ENCODE results near the gene NUAK1. TPM values are rescaled to one million over a fixed set of nuclear protein-coding genes. Genes with fewer than 3 reads are reported as not detected.

The NUAK1 gene
- total RNA-seq (100 to 1,000 TPM in 1 of 4 donors, 10 to 100 TPM in 3; 19.8 to 102 (median 35.6) TPM), polyA plus RNA-seq (10 to 100 TPM in 2 of 3 donors, 1 to 10 TPM in 1; 7.0 to 21.8 (median 10.2) TPM)
- long read RNA-seq, donor 1, full-length matches to known transcripts = 16 of 24 reads
- long read RNA-seq, donor 1, partial matches to known transcripts = 0 of 24 reads
- long read RNA-seq, donor 1, other reads (novel, unspliced or antisense) = 8 of 24 reads
- long read RNA-seq, donor 2, full-length matches to known transcripts = 33 of 55 reads
- long read RNA-seq, donor 2, partial matches to known transcripts = 3 of 55 reads
- long read RNA-seq, donor 2, other reads (novel, unspliced or antisense) = 19 of 55 reads

- Histone ChIP-seq H3K4me3 (peak within 1 kb of the TSS; percentile 91), H3K27me3 (ENCODE audit: insufficient read depth in 3 of 3, low read length in 2 of 3) (no peaks in the 10 kb centered on the region), H3K9me3 (no peaks in the 10 kb centered on the region), H3K4me1 (peaks cover 54% of the 10 kb centered on the region), H3K36me3 (ENCODE audit: insufficient read depth in 1 of 2, low read depth in 1 of 2) (no peaks in the 10 kb centered on the region), H3K27ac (peak within 1 kb of the TSS; percentile 98)
- peak; percentile 2 for TF ChIP-seq CTCF (IDR thresholded peaks at IDR 0.05)
- peak; percentile 62 to 75 (median 70) for ATAC-seq
- 0 to 1% (median 0%) methylated on average over 48 to 103 of the region's 106 CpGs for WGBS, 3 donors
- intact Hi-C loops (cut with DNase I) = loop anchor here (5.0 to 10.0 kb wide), 6 partner anchors 62 to 717 kb away; no protein-coding TSS in a partner anchor
- DNase-seq = peak; percentile 79 to 90
Measured at GRCh38 chr12:106138633-106139421, at the start of gene NUAK1. Gene NUAK1 (minus strand): TSS chr12:106138954. CDS start chr12:106138653, 301 bp downstream.

- no peaks in the 10 kb centered on the region for H3K27me3 ChIP-seq (ENCODE audit: insufficient read depth in 3 of 3, low read length in 2 of 3)
- intact Hi-C loops (cut with DNase I) = no loop called here
- no peak overlapping the region for H3K4me3 ChIP-seq
- no peaks in the 10 kb centered on the region for H3K9me3 ChIP-seq
- no peak overlapping the region for H3K27ac ChIP-seq
- DNase-seq = no peak
- TF ChIP-seq CTCF (IDR thresholded peaks at IDR 0.05) = no peak
- ATAC-seq = no peak
- WGBS, 3 donors = 43 to 52% (median 51%) methylated on average over 8 to 10 of the region's 10 CpGs
- peaks cover 18% of the 10 kb centered on the region for H3K4me1 ChIP-seq
- H3K36me3 ChIP-seq (ENCODE audit: insufficient read depth in 1 of 2, low read depth in 1 of 2) = no peaks in the 10 kb centered on the region
Measured at GRCh38 chr12:106188256-106188655, 49.5 kb upstream of the NUAK1 start.

GRCh38 chr12:106187842-106188241 is 49.1 kb upstream of the NUAK1 start:
- no peak for TF ChIP-seq CTCF (IDR thresholded peaks at IDR 0.05)
- peaks cover 15% of the 10 kb centered on the region for H3K4me1 ChIP-seq
- 73 to 83% (median 82%) methylated on average over 1 of the region's 1 CpG for WGBS, 3 donors
- DNase-seq (no peak), ATAC-seq (no peak)
- H3K36me3 ChIP-seq (ENCODE audit: insufficient read depth in 1 of 2, low read depth in 1 of 2) = no peaks in the 10 kb centered on the region
- H3K27ac ChIP-seq = no peak overlapping the region
- intact Hi-C loops (cut with DNase I) = no loop called here
- no peaks in the 10 kb centered on the region for H3K9me3 ChIP-seq
- no peak overlapping the region for H3K4me3 ChIP-seq
- H3K27me3 ChIP-seq (ENCODE audit: insufficient read depth in 3 of 3, low read length in 2 of 3) = no peaks in the 10 kb centered on the region

GRCh38 chr12:106187155-106187789 is 48.5 kb upstream of the NUAK1 start:
- no peaks in the 10 kb centered on the region for H3K27me3 ChIP-seq (ENCODE audit: insufficient read depth in 3 of 3, low read length in 2 of 3)
- peaks cover 10% of the 10 kb centered on the region for H3K4me1 ChIP-seq
- no peaks in the 10 kb centered on the region for H3K36me3 ChIP-seq (ENCODE audit: insufficient read depth in 1 of 2, low read depth in 1 of 2)
- no peak overlapping the region for H3K4me3 ChIP-seq
- intact Hi-C loops (cut with DNase I) = no loop called here
- TF ChIP-seq CTCF (IDR thresholded peaks at IDR 0.05) = no peak
- WGBS, 3 donors = 55 to 70% (median 59%) methylated on average over 6 of the region's 6 CpGs
- no peak for ATAC-seq
- H3K9me3 ChIP-seq = no peaks in the 10 kb centered on the region
- no peak overlapping the region for H3K27ac ChIP-seq
- DNase-seq = no peak
